Measurements from ENCODE around the gene ABHD6.

DNA sequence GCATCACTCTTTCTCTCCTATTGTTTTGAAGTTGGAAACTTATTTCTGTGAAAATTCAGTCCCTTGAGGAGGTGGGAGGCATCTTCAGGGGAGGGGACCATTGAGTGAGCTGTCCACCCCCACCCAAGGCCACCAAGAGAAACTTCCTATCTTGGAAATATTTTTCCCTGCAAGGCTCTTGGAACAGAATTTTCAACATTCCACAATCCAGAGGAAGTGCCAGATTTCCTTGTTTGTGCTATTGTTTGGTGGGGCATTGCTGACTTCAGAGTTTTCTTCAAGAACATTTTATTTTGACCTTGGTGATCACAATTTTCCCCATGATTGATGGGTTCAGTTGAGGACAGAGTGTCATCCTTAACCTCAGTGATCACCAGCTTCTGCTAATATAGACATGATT is 38.8 kb upstream of the ABHD6 start:
- TF ChIP-seq, protein P1, sequence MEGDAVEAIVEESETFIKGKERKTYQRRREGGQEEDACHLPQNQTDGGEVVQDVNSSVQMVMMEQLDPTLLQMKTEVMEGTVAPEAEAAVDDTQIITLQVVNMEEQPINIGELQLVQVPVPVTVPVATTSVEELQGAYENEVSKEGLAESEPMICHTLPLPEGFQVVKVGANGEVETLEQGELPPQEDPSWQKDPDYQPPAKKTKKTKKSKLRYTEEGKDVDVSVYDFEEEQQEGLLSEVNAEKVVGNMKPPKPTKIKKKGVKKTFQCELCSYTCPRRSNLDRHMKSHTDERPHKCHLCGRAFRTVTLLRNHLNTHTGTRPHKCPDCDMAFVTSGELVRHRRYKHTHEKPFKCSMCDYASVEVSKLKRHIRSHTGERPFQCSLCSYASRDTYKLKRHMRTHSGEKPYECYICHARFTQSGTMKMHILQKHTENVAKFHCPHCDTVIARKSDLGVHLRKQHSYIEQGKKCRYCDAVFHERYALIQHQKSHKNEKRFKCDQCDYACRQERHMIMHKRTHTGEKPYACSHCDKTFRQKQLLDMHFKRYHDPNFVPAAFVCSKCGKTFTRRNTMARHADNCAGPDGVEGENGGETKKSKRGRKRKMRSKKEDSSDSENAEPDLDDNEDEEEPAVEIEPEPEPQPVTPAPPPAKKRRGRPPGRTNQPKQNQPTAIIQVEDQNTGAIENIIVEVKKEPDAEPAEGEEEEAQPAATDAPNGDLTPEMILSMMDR (IDR thresholded peaks at IDR 0.05; ENCODE audit: low read depth, low read length), result no peak
- TF ChIP-seq EZH2phosphoT487 (IDR thresholded peaks at IDR 0.05; ENCODE audit: low read depth), result no peak
